GM12864 (cell line): ENCODE measurements around the gene PTPRM.

Experiments used
- DNase-seq: peaks from one replicate; pipeline ENCODE4 v3.0.0-alpha.2; 2011; ENCODE audit warnings: low read depth
- H3K4me3 ChIP-seq: 2 replicates; pipeline ENCODE4 v1.5.1; 2011; ENCODE audit warnings: mild to moderate bottlenecking, low read depth, low read length, control low read depth
- CTCF ChIP-seq: IDR thresholded peaks from 2 replicates; pipeline ENCODE4 v1.5.1; 2011; ENCODE audit warnings: low read depth, mild to moderate bottlenecking, moderate library complexity, low read length, control low read depth, inconsistent platforms; ENCODE audit errors: missing control alignments

The PTPRM gene

GRCh38 chr18:8242151-8242696 lies 675.1 kb downstream of the PTPRM start:
- no peak overlapping the region for H3K4me3 ChIP-seq
- TF ChIP-seq CTCF = no peak
- DNase-seq = no peak

GRCh38 chr18:8247700-8248099 lies 680.6 kb downstream of the PTPRM start:
- H3K4me3 ChIP-seq = no peak overlapping the region
- no peak for DNase-seq
- TF ChIP-seq CTCF = no peak

GRCh38 chr18:8248576-8248975 lies 681.5 kb downstream of the PTPRM start:
- H3K4me3 ChIP-seq = no peak overlapping the region
- no peak for DNase-seq
- TF ChIP-seq CTCF = no peak

GRCh38 chr18:8249811-8250210 lies 682.7 kb downstream of the PTPRM start:
- H3K4me3 ChIP-seq = no peak overlapping the region
- no peak for TF ChIP-seq CTCF
- DNase-seq = no peak

- no peak for DNase-seq
- TF ChIP-seq CTCF = no peak
Measured at GRCh38 chr18:8252371-8252770, 685.3 kb downstream of the PTPRM start.

GRCh38 chr18:8253944-8254343 lies 686.8 kb downstream of the PTPRM start:
- no peak for DNase-seq

More at GRCh38 chr18:8252371-8252770, 685.3 kb downstream of the PTPRM start:
- H3K4me3 ChIP-seq = no peak overlapping the region

More at GRCh38 chr18:8253944-8254343, 686.8 kb downstream of the PTPRM start:
- no peak overlapping the region for H3K4me3 ChIP-seq
- no peak for TF ChIP-seq CTCF
